Pulmonary artery endothelial cell (primary cell): ENCODE results near the gene GOLM1. TPM values are rescaled to one million over a fixed set of nuclear protein-coding genes. Genes with fewer than 3 reads are reported as not detected.
"Not testable (repeated sequence)": the region's sequence is repeated elsewhere in the genome, so short reads cannot be mapped to it uniquely, and the experiment has no call there.

Source experiments
- DNase-seq: peaks from one replicate; pipeline ENCODE4 v3.0.0-alpha.2; 2011; ENCODE audit warnings: low read depth, low spot score
- total RNA-seq: library from RNA; depleted of rRNA; stranded (reverse); fragments of >200 nt; gene quantifications from 2 replicates; pipeline ENCODE4 v1.2.3, GENCODE V29; 2014

GOLM1 gene, protein sequence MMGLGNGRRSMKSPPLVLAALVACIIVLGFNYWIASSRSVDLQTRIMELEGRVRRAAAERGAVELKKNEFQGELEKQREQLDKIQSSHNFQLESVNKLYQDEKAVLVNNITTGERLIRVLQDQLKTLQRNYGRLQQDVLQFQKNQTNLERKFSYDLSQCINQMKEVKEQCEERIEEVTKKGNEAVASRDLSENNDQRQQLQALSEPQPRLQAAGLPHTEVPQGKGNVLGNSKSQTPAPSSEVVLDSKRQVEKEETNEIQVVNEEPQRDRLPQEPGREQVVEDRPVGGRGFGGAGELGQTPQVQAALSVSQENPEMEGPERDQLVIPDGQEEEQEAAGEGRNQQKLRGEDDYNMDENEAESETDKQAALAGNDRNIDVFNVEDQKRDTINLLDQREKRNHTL
- 85.1 and 89.8 TPM in 2 replicates for total RNA-seq

GRCh38 chr9:86098824-86099700 is at the start of gene GOLM1:
Gene GOLM1, minus strand, starts transcription at chr9:86099558. Its CDS starts 20,238 bp downstream, at chr9:86079320.
- peak; percentile 8 for DNase-seq

GRCh38 chr9:86146671-86147070 is 47.3 kb upstream of the GOLM1 start:
- not testable (repeated sequence) for DNase-seq

DNA sequence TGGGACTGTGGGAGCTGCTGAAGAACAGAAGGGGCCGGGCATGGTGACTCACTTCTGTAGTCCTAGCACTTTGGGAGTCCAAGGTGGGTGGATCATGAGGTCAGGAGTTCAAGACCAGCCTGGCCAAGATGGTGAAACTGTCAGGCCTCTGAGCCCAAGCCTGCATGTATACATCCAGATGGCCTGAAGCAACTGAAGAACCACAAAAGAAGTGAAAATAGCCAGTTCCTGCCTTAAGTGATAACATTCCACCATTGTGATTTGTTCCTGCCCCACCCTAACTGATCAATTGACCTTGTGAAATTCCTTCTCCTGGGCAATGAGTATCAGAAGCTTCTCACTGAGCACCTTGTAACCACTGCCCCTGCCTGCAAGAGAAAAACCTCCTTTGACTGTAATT is 46.6 kb upstream of the GOLM1 start:
- DNase-seq = not testable (repeated sequence)

GRCh38 chr9:86142973-86143372 is 43.6 kb upstream of the GOLM1 start:
- DNase-seq = no peak

- DNase-seq = no peak
Observed at GRCh38 chr9:86141843-86142242, 42.5 kb upstream of the GOLM1 start.

DNA sequence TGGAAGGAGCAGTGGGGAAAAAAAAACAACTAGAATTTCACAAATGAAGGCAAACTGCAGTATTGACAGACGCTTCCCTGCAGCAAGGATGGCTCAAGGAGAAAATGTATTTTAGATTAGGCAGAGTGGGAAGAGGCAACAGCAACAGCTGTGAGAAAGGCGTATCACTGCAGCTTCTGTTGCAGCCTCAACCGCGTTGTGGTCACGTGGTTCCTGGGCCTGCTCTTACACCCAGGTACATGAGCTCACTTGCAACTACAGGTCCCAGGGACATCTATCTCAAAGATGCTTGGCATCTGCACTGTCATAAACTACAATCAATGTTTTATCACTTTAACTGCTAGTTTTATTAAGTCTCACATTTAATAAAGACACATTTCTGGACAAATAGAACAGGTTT is 36.0 kb upstream of the GOLM1 start:
- no peak for DNase-seq

DNA sequence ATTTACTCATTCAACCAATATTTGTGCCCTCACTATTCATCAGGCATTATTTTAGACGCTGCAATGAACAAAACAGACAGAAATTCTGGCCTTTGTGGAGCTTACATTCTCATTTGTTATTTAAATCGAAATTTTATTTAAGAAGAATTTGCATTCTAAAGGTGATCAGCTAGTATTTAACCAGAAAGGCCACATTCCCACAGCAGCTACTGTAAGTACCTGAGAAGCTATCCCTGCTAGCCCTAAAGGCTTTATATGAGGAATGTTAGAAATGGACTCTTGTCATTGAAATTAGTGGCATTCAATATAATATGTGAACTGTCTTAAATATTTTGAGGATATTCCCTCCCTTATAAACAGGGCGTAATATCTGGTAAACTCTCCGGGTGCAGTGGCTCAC is 35.0 kb upstream of the GOLM1 start:
- no peak for DNase-seq

DNA sequence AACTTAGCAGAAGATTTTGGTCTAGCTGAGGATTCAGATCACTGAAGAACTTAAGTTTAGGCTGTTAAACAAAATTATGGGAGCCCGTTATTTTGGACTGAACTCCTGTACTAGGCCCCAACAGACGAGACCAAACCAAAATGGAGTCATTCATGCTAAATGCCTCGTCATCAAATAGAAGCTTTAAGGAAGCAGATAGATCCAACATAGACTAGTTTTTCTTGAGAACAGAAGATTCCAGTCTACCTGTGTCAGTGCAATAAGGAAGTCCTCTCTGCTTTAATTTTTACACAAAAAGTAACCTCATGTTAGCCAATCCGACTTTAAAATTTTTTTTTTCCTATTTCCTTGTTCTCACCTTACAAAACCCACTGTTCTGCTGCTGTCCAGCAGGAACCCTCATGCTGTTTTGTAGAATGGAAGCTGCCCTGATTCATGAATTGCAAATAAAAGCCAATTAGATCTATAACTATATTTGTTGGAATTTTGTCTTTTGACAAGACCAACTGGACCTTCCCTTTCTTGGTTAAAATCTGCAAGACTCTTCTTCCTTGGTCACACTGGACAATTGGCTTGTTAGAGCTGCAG is 29.0 kb upstream of the GOLM1 start:
- DNase-seq = no peak

DNA sequence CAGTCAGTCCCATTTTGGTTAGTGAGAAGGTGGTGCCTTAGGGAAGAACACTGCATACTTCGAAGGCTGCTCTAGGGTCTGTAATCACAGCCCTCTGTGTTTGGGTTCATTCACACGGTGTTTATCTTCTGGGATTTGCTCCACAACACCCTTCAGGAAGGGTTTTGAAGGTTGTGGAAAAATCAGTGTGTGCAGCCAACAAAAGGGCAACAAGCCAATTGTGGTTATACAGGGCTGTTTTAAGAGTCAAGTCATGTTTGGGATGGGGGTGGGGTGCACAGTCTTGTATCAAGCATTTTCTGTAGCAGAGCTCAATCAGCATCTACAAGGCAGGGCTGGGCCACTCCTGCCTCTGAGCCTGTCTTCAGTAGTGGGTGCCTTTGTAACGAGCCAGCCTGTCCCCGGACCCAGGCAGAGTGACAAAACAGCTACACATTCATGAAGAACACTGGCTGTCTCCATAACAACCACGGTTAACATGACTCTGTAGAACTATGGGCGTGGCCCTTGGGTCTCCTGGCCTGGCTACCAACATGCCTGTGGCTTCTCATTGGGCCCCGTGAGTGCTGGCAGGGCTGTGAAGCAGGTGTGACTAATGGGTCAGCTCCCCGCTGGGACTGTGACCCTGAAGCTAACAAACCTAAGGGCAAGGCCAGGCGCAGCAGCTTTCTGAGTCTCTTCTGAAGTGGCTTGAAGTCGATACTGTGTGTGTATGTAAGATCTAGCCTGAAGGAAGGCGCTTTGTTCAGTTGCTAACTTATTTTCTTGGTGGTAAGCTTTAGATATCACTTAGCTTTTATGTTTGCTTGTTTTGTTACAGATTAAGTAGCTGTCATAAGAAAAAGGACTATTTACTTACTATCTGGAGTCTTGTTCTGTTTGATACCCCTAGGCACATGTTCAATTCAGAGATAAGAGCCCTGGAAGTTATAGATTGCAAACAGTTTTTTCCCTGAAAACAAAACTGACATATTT is 27.9 kb upstream of the GOLM1 start:
- no peak for DNase-seq

GRCh38 chr9:86122311-86122710 is 23.0 kb upstream of the GOLM1 start:
- DNase-seq = no peak

- no peak for DNase-seq
Observed at GRCh38 chr9:86119457-86119856, 20.1 kb upstream of the GOLM1 start.

DNA sequence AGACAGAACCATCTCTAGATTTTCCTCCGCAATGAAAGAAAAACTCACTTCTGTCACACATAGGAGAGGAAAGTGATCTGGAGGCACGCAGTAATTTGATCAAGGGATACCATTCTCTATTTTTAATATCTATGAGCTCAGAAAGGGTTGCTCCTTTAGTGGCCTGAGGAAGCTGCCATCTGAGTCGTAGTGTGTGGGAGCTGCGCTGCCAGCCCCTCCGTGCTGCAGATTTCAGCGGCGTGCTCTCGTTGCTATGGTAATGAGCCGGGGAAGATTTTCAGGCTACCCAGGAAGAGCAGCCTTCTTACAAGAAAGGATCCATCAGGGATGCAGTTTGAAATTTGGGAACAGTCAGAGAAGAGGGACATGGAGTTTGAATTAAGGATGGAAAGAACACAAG is 17.1 kb upstream of the GOLM1 start:
- DNase-seq = no peak

DNA sequence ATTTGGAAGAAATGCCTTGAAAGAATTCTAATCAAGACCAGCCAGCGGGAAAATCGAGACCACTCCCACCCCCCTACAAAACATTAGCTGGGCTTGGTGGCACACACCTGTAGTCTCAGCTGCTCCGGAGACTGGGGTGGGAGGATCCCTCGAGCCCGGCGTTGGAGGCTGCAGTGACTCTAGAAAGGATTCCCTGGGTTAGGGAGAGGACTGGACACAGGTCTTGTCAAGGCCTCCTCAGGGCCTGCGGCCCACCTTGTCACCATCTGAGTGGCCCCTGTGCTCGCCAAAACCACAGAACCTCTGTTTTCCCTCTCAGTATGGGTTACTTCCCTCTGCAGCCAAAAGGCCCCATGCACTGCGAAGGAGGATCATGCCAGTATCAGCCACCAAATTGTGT is 16.5 kb upstream of the GOLM1 start:
- DNase-seq = no peak

DNA sequence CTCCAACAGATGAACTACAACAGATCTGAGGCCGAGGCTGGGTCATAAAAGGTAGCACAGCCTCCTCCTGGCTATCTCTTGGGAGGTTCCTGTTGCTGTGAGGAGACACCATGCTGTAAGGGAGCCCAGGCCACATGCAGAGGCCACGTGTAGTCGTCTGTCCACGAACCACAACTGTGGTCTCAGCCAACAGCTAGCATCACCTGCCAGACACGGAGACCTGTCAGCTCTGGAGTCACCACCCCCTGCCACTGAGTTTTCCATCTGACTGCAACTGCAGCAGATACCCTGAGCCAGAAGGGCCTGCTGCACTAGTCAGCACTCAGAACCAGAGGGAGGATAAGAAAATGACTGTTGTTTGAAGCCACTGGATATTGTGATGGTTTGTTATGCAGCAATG is 12.7 kb upstream of the GOLM1 start:
- DNase-seq = no peak

DNA sequence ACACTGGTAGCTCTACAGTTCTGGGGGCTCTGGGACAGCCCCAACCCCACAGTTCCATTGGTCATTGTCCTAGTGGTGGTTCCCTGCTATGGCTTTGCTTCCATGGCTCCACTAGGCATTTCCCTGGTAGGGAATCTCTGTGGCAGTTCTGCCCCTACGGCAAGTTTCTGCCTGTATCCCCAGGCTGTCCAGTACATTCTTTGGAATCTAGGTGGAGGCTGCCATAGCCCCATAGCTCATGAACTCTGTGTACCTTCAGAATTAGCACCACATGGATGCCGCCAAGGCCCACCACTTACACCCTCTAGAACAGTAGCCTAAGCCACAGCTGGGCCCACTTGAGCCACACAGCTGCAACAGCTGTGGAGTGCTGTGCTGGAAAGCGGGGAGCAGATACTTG is 3.3 kb upstream of the GOLM1 start:
- no peak for DNase-seq

DNA sequence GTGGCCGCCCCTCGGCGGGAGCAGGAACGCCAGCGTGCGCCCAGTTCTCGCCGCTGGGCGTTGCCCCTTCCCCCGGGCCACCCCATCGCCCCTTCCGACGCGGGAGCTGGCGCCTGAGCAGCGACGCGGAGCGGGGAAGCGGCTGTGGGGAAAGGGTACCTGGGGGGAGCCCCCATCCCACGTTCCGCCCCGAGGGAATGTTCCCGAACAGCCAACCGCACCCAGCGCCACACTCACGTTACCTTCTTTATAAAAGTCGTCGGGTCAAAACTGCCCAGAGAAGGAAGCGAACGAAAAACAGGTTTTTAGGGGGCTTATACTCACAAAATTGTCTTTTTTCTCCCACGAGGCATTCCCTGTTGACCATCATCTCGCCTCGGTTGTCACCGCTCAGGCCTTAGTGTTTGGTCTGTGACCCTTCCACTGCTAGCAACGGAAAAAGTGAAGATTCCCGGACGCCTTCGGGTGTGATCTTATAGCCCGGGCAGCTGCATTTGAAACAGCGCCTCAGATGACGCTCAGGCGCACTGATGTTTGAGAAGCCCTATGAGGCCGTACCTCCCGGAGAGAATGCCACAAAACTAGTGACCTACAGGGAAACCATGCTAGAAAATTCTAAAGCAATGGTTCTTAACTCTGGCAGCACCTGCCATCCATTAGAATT is 475 bp upstream of the GOLM1 start:
- peak; percentile 20 for DNase-seq

DNA sequence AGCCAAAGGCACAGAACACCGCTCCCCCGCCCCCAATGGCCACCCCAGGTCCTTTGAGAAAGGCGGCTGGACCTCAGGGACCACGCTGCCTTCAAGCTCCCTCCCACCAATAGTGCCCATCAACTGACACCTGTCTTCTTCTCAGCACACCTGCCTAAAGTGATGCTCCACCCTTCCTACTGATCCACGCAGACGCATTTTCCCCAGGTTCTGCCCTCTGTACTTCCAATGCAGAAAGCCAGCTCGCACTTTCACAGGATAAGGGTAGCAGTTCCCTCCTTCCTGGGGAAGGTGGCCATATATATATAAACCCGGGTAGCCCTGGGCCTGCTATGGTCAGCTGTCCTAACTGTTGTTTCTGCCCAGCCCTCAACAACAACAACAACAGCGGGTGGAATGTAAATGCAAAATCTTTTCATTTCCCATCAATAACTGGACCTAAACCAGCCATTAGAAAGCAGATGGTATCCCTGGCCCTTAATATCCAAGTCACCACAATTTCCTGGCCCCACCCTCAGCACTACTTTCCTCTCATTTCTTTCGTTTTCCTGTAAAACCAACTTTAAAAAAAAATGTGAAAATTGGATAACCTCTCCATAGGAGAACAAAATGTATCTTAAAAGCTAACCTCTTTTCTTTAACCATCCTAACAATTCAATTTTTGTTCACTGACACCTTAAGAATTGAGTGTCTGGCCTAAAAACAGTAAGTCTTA is 1.7 kb downstream of the GOLM1 start:
- DNase-seq = no peak

GRCh38 chr9:86096386-86096785 is 3.0 kb downstream of the GOLM1 start:
- DNase-seq = no peak

DNA sequence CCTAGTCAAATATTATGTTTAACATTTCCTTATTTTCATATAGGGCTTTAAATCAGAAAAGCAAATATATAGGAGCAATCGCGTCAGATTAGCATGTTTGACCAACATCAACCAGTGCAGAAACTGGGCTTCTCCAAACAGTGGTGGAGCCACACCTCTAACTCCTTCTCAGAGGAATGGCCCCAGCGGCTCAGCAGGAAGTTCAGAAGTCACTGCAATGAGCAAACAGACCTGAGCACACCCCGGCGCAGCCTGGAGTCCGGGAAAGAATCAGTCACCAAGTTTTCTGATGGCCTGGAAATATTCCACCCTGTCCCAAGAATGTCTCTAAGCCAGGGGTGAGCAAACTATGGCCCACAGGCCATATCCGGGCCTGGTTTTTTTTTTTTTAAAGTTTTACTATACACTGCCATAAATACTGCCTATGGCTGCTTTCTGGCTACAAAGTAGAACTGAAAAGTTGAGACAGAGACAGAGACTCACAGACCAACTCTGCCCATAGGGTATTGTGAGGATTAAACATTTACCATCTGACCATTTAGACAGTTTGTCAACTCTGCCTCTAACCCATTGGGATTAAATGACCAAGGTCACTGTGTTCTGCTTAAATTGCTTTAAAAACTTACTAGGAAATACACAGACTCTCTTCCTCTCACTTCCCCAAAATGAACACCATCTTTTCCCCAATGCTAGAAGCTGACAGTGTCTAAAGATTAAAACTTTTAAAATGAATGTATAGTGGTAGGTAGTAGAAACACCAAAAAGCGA is 5.4 kb downstream of the GOLM1 start:
- DNase-seq = no peak
